Gastrocnemius medialis (tissue), 4 donors: Measurements from ENCODE around the gene CDK9.

Experiments
- CTCF ChIP-seq, 5 experiments: fragments of 450-650 bp in 3 of 5; fragments of 200-600 bp in 2 of 5; sonication (generic) in 2 of 5; IDR thresholded peaks in 4 of 5; conservative IDR thresholded peaks in 1 of 5; 1 replicate in 4 of 5; 2 replicates in 1 of 5; pipeline ENCODE4 v1.5.1; 2016 to 2019; ENCODE audit warnings: antibody characterized with exemption in 5 of 5, mild to moderate bottlenecking in 3 of 5, moderate library complexity in 3 of 5
- POLR2A ChIP-seq, 2 donors: fragments of 450-650 bp; IDR thresholded peaks; one replicate each; pipeline ENCODE4 v1.6.1; 2017; ENCODE audit warnings: antibody characterized with exemption in 2 of 2, mild to moderate bottlenecking in 2 of 2, moderate library complexity in 2 of 2

DNA sequence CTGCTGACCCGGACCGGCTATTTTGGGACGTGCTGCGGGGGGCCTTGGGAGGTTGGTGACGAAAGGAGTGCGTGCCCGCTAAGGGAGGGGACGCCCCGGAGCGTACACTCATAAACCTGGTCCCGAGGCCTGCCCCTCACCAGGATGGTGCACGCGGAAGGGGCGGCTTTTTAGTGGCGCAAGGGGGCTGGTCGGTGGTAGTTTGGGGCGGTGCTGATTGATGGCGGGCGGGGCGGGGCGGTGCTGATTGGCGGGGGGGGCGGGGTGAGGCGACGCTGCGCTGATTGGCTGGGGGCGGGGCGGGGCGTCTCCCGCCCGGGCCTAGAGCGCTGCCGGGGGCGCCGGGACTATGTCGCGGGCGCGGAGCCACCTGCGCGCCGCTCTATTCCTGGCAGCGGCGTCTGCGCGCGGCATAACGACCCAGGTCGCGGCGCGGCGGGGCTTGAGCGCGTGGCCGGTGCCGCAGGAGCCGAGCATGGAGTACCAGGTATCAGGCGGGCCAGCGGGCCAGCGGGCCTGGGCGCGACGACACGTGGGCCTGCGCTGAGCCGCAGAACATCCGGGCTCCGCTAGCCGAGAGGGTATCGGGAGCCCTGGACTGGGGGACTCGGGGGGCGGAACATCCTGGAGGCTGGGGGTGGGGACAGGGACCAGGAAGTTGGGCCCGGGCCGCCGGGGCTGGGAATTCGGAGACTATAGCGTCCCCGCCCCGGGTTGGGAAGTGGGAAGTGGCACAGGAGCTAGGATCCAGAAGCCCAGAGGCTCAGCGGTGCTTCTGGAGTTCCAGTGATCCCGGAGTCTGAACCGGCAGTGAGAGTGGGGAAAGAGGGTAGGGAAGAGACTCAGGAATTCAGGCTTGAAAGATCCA lies 17.0 kb downstream of the CDK9 start, which contains the start of gene FPGS:
- no peak for TF ChIP-seq CTCF (IDR thresholded peaks at IDR 0.05 in 4 of 5, conservative IDR thresholded peaks at IDR 0.05 in 1 of 5)
- peak; percentile 80 to 86 for TF ChIP-seq POLR2A (IDR thresholded peaks at IDR 0.05)
